A549 (cell line): Measurements from ENCODE around the gene IL1F10.

Experiments used
- CEBPB ChIP-seq, 2 experiments: fragments of >200 bp in 1 of 2; sonication (Bioruptor Twin) in 1 of 2; formaldehyde crosslinking in 1 of 2; IDR thresholded peaks; 2 replicates each; pipeline ENCODE4 v1.6.1; 2012 to 2016
- EP300 ChIP-seq, 2 experiments: fragments of >200 bp; sonication (Bioruptor Twin); formaldehyde crosslinking; IDR thresholded peaks; 2 replicates in 1 of 2; 3 replicates in 1 of 2; pipeline ENCODE4 v1.6.1; 2016 to 2017
- NR3C1 ChIP-seq: fragments of >200 bp; sonication (Bioruptor Twin); formaldehyde crosslinking; IDR thresholded peaks from 3 replicates; pipeline ENCODE4 v1.6.1; 2017
- RCOR1 ChIP-seq: fragments of 150-350 bp; IDR thresholded peaks from 2 replicates; pipeline ENCODE4 v1.6.1; 2014; ENCODE audit warnings: antibody characterized with exemption, low read length, low read depth
- TF ChIP-seq, protein P1 (sequence below): fragments of >200 bp; sonication (Bioruptor Twin); formaldehyde crosslinking; IDR thresholded peaks from 3 replicates; pipeline ENCODE4 v1.5.1; 2016
- TF ChIP-seq, protein P2 (sequence below): fragments of 200-600 bp; sonication (generic); IDR thresholded peaks from 2 replicates; pipeline ENCODE4 v1.6.1; 2016; ENCODE audit warnings: antibody characterized with exemption, mild to moderate bottlenecking, moderate library complexity

DNA sequence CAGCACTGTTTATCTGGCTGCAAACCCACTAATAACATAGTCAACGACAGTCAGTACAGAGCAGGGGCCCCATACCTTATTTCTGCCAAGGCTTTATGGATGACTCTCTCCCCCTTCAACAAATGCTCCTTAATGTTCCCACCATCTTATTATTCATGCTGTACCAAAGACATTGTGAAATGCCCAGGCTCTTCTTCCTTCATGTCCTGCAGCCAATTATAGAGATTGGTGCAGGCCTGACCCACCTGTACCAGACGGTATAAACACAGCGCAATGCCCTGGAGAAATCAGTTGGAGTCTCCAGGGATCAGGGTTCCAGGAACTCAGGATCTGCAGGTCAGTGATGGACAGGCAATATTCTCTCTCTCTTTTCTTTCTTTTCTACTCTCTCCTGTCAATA lies at the start of gene IL1F10:
- TF ChIP-seq EP300 (IDR thresholded peaks at IDR 0.05) (no peak), NR3C1 (no peak), RCOR1 (no peak), CEBPB (IDR thresholded peaks at IDR 0.05) (no peak)
- TF ChIP-seq, protein P1, sequence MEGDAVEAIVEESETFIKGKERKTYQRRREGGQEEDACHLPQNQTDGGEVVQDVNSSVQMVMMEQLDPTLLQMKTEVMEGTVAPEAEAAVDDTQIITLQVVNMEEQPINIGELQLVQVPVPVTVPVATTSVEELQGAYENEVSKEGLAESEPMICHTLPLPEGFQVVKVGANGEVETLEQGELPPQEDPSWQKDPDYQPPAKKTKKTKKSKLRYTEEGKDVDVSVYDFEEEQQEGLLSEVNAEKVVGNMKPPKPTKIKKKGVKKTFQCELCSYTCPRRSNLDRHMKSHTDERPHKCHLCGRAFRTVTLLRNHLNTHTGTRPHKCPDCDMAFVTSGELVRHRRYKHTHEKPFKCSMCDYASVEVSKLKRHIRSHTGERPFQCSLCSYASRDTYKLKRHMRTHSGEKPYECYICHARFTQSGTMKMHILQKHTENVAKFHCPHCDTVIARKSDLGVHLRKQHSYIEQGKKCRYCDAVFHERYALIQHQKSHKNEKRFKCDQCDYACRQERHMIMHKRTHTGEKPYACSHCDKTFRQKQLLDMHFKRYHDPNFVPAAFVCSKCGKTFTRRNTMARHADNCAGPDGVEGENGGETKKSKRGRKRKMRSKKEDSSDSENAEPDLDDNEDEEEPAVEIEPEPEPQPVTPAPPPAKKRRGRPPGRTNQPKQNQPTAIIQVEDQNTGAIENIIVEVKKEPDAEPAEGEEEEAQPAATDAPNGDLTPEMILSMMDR = no peak
- TF ChIP-seq, protein P2, sequence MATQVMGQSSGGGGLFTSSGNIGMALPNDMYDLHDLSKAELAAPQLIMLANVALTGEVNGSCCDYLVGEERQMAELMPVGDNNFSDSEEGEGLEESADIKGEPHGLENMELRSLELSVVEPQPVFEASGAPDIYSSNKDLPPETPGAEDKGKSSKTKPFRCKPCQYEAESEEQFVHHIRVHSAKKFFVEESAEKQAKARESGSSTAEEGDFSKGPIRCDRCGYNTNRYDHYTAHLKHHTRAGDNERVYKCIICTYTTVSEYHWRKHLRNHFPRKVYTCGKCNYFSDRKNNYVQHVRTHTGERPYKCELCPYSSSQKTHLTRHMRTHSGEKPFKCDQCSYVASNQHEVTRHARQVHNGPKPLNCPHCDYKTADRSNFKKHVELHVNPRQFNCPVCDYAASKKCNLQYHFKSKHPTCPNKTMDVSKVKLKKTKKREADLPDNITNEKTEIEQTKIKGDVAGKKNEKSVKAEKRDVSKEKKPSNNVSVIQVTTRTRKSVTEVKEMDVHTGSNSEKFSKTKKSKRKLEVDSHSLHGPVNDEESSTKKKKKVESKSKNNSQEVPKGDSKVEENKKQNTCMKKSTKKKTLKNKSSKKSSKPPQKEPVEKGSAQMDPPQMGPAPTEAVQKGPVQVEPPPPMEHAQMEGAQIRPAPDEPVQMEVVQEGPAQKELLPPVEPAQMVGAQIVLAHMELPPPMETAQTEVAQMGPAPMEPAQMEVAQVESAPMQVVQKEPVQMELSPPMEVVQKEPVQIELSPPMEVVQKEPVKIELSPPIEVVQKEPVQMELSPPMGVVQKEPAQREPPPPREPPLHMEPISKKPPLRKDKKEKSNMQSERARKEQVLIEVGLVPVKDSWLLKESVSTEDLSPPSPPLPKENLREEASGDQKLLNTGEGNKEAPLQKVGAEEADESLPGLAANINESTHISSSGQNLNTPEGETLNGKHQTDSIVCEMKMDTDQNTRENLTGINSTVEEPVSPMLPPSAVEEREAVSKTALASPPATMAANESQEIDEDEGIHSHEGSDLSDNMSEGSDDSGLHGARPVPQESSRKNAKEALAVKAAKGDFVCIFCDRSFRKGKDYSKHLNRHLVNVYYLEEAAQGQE = no peak
